ENCODE measurements around the gene ANKRD2.

Gene ANKRD2

DNA sequence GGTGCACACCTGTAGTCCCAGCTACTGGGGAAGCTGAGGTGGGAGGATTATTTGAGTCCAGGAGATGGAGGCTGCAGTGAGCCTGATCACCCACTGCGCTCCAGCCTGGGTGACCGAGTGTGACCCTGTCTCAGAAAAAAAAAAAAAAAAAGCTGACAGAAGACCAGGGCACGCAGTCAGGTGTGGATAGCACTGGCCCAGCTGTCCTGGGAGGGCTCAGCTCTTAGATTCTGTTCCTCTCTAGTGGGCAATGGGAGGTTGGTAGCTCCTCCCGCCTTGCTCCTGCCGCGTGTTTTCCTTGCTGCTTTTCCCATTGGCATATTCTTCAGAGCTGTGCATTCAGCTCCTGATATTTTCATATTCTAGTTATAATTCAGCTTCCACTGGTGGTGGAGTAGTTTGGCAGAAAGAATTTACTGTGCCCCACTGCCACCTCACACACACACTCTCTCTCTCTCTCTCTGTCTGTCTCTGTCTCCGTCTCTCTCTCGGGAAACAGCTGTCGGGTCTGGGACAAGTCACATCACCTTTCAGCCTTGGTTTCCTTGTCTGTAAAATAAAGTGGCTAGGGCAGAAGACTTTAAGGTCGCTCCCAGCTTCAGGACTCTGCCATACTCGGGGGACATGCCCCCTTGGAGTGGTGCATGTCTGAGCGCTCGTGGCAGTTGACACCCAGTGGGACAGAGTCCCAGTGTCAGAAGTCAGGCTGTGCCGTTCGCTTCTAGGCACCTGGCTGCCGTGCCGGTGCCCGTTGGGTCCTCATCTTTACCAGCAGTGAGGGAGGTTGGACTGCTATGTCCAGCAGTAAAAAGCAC is 25.9 kb upstream of the ANKRD2 start:
- H3K9me3 ChIP-seq (ENCODE audit: control insufficient read depth, insufficient read depth, low read depth, low read length), result no peaks in the 10 kb centered on the region
- POLR2A ChIA-PET, result interaction anchor here (1.2 kb wide), 1 partner anchor 48 kb away, joined by 3 read pairs; the partner anchor contains the start of gene UBTD1
- H3K36me3 ChIP-seq (ENCODE audit: control insufficient read depth in 2 of 2, insufficient read depth in 1 of 2, low read length in 2 of 2), result no peaks in the 10 kb centered on the region
- CTCF ChIA-PET, result interaction anchor here (0.7 to 4.1 kb wide), 4 partner anchors 11 to 83 kb away, joined by 3 to 24 read pairs (median 5); no protein-coding TSS in a partner anchor
- H3K4me3 ChIP-seq (ENCODE audit: low read depth, low read length), result no peak overlapping the region
- peaks cover 14% of the 10 kb centered on the region; the same call in 1 of the 2 replicates for H3K4me1 ChIP-seq (ENCODE audit: control insufficient read depth, insufficient read depth, low read length)
- 0 out of 2 replicates have a peak overlapping the region, but pooled peaks have one; percentile 5 for H3K27ac ChIP-seq (ENCODE audit: extremely low read depth, low read depth, low read length)
- TF ChIP-seq, protein P1, sequence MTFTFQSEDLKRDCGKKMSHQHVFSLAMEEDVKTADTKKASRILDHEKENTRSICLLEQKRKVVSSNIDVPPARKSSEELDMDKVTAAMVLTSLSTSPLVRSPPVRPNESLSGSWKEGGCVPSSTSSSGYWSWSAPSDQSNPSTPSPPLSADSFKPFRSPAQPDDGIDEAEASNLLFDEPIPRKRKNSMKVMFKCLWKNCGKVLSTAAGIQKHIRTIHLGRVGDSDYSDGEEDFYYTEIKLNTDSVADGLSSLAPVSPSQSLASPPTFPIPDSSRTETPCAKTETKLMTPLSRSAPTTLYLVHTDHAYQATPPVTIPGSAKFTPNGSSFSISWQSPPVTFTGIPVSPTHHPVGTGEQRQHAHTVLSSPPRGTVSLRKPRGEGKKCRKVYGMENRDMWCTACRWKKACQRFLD (tag by site-specific recombination; IDR thresholded peaks at IDR 0.05), result no peak
- TF ChIP-seq ZBTB6 (tag by site-specific recombination; IDR thresholded peaks at IDR 0.05), result no peak
- no peak for TF ChIP-seq ZNF211 (tag by site-specific recombination; IDR thresholded peaks at IDR 0.05; ENCODE audit: low read depth)
- no peak for TF ChIP-seq ZNF561 (tag by site-specific recombination; IDR thresholded peaks at IDR 0.05; ENCODE audit: borderline replicate concordance)
- TF ChIP-seq, protein P2, sequence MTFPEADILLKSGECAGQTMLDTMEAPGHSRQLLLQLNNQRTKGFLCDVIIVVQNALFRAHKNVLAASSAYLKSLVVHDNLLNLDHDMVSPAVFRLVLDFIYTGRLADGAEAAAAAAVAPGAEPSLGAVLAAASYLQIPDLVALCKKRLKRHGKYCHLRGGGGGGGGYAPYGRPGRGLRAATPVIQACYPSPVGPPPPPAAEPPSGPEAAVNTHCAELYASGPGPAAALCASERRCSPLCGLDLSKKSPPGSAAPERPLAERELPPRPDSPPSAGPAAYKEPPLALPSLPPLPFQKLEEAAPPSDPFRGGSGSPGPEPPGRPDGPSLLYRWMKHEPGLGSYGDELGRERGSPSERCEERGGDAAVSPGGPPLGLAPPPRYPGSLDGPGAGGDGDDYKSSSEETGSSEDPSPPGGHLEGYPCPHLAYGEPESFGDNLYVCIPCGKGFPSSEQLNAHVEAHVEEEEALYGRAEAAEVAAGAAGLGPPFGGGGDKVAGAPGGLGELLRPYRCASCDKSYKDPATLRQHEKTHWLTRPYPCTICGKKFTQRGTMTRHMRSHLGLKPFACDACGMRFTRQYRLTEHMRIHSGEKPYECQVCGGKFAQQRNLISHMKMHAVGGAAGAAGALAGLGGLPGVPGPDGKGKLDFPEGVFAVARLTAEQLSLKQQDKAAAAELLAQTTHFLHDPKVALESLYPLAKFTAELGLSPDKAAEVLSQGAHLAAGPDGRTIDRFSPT (tag by site-specific recombination; IDR thresholded peaks at IDR 0.05), result no peak
- TF ChIP-seq ZNF629 (tag by site-specific recombination; IDR thresholded peaks at IDR 0.05), result no peak
- TF ChIP-seq ZNF76 (tag by site-specific recombination; IDR thresholded peaks at IDR 0.05; ENCODE audit: borderline replicate concordance, low read depth), result no peak
- no peak for TF ChIP-seq ZBTB17 (tag by site-specific recombination; IDR thresholded peaks at IDR 0.05)

DNA sequence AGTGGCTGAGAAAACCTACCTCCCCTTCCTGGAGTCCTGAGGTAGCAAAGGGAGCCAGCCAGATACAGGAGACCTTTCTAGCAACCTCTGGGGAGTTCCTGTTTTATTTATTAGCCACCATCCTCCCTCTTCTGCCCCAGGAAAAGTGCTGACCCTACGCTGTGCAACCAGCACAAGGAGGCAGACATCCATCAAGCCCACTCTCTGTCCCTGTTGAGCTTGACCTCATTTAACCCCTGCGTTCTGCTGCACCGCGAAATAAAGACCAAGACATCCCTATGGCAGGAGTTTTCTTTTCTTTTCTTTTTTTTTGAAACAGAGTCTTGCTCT is 25.3 kb upstream of the ANKRD2 start:
- TF ChIP-seq ZNF335 (tag by site-specific recombination; conservative IDR thresholded peaks at IDR 0.05) (no peak), ZFP37 (tag by site-specific recombination; IDR thresholded peaks at IDR 0.05) (no peak), ZNF501 (tag by site-specific recombination; IDR thresholded peaks at IDR 0.05) (no peak), HOXD13 (CRISPR knock-in tag; IDR thresholded peaks at IDR 0.05; ENCODE audit: borderline replicate concordance) (no peak), ZNF529 (tag by site-specific recombination; IDR thresholded peaks at IDR 0.05; ENCODE audit: insufficient replicate concordance) (no peak), PBX3 (CRISPR knock-in tag; IDR thresholded peaks at IDR 0.05) (no peak), ZNF169 (tag by site-specific recombination; IDR thresholded peaks at IDR 0.05) (no peak)
- TF ChIP-seq, protein P3, sequence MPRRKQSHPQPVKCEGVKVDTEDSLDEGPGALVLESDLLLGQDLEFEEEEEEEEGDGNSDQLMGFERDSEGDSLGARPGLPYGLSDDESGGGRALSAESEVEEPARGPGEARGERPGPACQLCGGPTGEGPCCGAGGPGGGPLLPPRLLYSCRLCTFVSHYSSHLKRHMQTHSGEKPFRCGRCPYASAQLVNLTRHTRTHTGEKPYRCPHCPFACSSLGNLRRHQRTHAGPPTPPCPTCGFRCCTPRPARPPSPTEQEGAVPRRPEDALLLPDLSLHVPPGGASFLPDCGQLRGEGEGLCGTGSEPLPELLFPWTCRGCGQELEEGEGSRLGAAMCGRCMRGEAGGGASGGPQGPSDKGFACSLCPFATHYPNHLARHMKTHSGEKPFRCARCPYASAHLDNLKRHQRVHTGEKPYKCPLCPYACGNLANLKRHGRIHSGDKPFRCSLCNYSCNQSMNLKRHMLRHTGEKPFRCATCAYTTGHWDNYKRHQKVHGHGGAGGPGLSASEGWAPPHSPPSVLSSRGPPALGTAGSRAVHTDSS (tag by site-specific recombination; IDR thresholded peaks at IDR 0.05), result no peak
- CTCF ChIA-PET, result interaction anchor here (0.7 to 4.1 kb wide), 3 partner anchors 12 to 83 kb away, joined by 3 to 24 read pairs (median 6); no protein-coding TSS in a partner anchor
- Histone ChIP-seq H3K27ac (ENCODE audit: extremely low read depth, low read depth, low read length) (no peak overlapping the region), H3K4me1 (ENCODE audit: control insufficient read depth, insufficient read depth, low read length) (peaks cover 14% of the 10 kb centered on the region; the same call in 1 of the 2 replicates), H3K36me3 (ENCODE audit: control insufficient read depth in 2 of 2, insufficient read depth in 1 of 2, low read length in 2 of 2) (no peaks in the 10 kb centered on the region), H3K9me3 (ENCODE audit: control insufficient read depth, insufficient read depth, low read depth, low read length) (no peaks in the 10 kb centered on the region), H3K4me3 (ENCODE audit: low read depth, low read length) (no peak overlapping the region)
- POLR2A ChIA-PET, result interaction anchor here (1.2 kb wide), 1 partner anchor 49 kb away, joined by 3 read pairs; the partner anchor contains the start of gene UBTD1
